ENCODE measurements around the gene SREBF2. TPM values are rescaled to one million over a fixed set of nuclear protein-coding genes. Genes with fewer than 3 reads are reported as not detected.

SREBF2 gene
- polyA plus RNA-seq, 6 donors from 2014 or later = 30.1 to 52.8 (median 40.7) TPM

GRCh38 chr22:41902932-41903421 is 70.1 kb downstream of the SREBF2 start:
- Mint-ChIP-seq H3K9me3 (no peaks in the 10 kb centered on the region), H3K27me3 (no peaks in the 10 kb centered on the region), H3K4me3 (no peak overlapping the region), H3K36me3 (peaks cover 3 to 7% of the 10 kb centered on the region in 2 donors), H3K4me1 (peaks cover 9 to 10% (median 10%) of the 10 kb centered on the region in 3 donors), H3K27ac (peak overlapping the region in 2 of 6 donors; percentile 66 to 80)
- ATAC-seq (ENCODE audit: low read depth in 2 of 2) = no peak
- no peak for DNase-seq

DNA sequence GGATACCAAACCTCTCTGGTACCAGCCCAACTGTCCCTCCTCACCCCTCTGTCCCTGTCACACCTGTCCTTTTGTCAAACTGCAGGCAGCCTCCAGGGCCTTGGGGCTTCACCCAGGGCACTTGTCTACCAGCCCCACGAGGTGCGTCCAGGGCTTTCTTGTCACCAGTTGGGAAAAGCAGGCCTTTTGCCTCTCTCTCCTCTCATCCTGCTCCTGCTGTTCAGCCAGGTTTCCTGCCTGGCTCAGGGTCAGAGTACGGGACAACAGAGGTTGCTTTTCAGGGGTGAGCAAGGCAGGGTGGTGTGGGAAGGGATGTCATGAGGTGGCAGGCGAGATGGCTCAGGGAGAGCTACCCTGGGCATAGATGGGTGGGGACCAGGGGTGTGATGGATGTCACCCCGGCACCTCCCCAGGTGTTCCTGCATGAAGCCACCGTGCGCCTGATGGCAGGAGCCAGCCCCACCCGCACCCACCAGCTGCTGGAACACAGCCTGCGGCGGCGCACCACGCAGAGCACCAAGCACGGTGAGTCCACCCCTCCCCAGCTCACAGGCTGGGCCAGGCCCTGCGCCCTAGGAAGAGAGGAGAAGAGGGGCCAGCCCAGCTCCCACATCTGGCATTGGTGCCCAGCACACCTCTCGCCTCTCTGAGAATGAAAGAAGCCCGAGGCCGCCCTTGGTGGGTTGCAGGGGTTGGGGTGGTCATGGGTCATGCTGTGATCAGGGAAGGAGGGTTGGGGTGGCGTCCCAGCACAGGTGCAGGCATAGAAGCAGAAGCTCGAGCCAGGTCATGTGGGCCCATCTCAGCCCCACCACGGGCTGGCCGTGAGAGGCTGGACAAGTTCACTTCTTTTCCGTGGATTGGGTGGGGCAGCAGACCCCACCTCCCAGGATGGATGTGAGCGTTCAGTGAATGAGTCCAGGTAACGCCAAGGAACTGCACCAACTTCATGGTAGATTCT is 71.8 kb downstream of the SREBF2 start:
- H3K36me3 Mint-ChIP-seq = peaks cover 3 to 7% of the 10 kb centered on the region in 2 donors
- H3K27me3 Mint-ChIP-seq = peaks cover 0 to 6% (median 4%) of the 10 kb centered on the region in 3 donors
- peak overlapping the region in 4 of 6 donors; percentile 38 to 80 (median 56) for H3K27ac Mint-ChIP-seq
- H3K9me3 Mint-ChIP-seq = no peaks in the 10 kb centered on the region
- peaks cover 22 to 27% (median 23%) of the 10 kb centered on the region in 3 donors for H3K4me1 Mint-ChIP-seq
- ATAC-seq (ENCODE audit: low read depth in 2 of 2) (no peak), DNase-seq (no peak)
- H3K4me3 Mint-ChIP-seq = peak overlapping the region in 1 of 8 donors; percentile 70

- H3K9me3 Mint-ChIP-seq = no peaks in the 10 kb centered on the region
- H3K27ac Mint-ChIP-seq = peak overlapping the region in 5 of 6 donors; percentile 32 to 99 (median 83)
- peaks cover 22 to 27% (median 23%) of the 10 kb centered on the region in 3 donors for H3K4me1 Mint-ChIP-seq
- H3K4me3 Mint-ChIP-seq = no peak overlapping the region
- DNase-seq (no peak), ATAC-seq (ENCODE audit: low read depth in 2 of 2) (no peak)
- H3K36me3 Mint-ChIP-seq = peaks cover 3 to 7% of the 10 kb centered on the region in 2 donors
- H3K27me3 Mint-ChIP-seq = peaks cover 0 to 6% (median 4%) of the 10 kb centered on the region in 3 donors
These were observed 72.7 kb downstream of the SREBF2 start for GRCh38 chr22:41905411-41906202.

GRCh38 chr22:41906822-41907221 is 73.9 kb downstream of the SREBF2 start:
- no peak for DNase-seq
- peaks cover 0 to 14% (median 4%) of the 10 kb centered on the region in 3 donors for H3K27me3 Mint-ChIP-seq
- peaks cover 28 to 35% (median 29%) of the 10 kb centered on the region in 3 donors for H3K4me1 Mint-ChIP-seq
- peak overlapping the region in 2 of 6 donors; percentile 47 to 89 for H3K27ac Mint-ChIP-seq
- H3K9me3 Mint-ChIP-seq = no peaks in the 10 kb centered on the region
- H3K36me3 Mint-ChIP-seq = peaks cover 3 to 7% of the 10 kb centered on the region in 2 donors
- H3K4me3 Mint-ChIP-seq = no peak overlapping the region
- ATAC-seq (ENCODE audit: low read depth in 2 of 2) = no peak

GRCh38 chr22:41907436-41908401 is 74.8 kb downstream of the SREBF2 start:
- Mint-ChIP-seq H3K9me3 (no peaks in the 10 kb centered on the region), H3K4me1 (peaks cover 32 to 44% (median 36%) of the 10 kb centered on the region in 3 donors), H3K36me3 (peaks cover 3 to 7% of the 10 kb centered on the region in 2 donors), H3K4me3 (peak overlapping the region in 4 of 8 donors; percentile 35 to 88 (median 64)), H3K27me3 (peaks cover 4 to 23% (median 7%) of the 10 kb centered on the region in 3 donors), H3K27ac (peak overlapping the region in 3 of 6 donors; percentile 54 to 89 (median 85))
- DNase-seq (no peak), ATAC-seq (ENCODE audit: low read depth in 2 of 2) (no peak)

GRCh38 chr22:41908411-41909309 is 75.8 kb downstream of the SREBF2 start:
- peak; percentile 10 to 17 for ATAC-seq (ENCODE audit: low read depth in 2 of 2)
- no peak for DNase-seq
- peak overlapping the region; percentile 52 to 89 (median 74) for H3K4me3 Mint-ChIP-seq

GRCh38 chr22:41909310-41910049 is 76.6 kb downstream of the SREBF2 start:
- ATAC-seq (ENCODE audit: low read depth in 2 of 2) (no peak), DNase-seq (no peak)
- Mint-ChIP-seq H3K4me3 (peak overlapping the region; percentile 48 to 89 (median 72)), H3K9me3 (no peaks in the 10 kb centered on the region), H3K27ac (peak overlapping the region in 4 of 6 donors; percentile 19 to 92 (median 66)), H3K27me3 (peaks cover 4 to 30% (median 15%) of the 10 kb centered on the region in 3 donors), H3K4me1 (peaks cover 40 to 53% (median 44%) of the 10 kb centered on the region in 3 donors), H3K36me3 (peaks cover 3 to 7% of the 10 kb centered on the region in 2 donors)

More at GRCh38 chr22:41908411-41909309, 75.8 kb downstream of the SREBF2 start:
- peak overlapping the region in 5 of 6 donors; percentile 36 to 94 (median 82) for H3K27ac Mint-ChIP-seq
- peaks cover 40 to 53% (median 44%) of the 10 kb centered on the region in 3 donors for H3K4me1 Mint-ChIP-seq
- H3K36me3 Mint-ChIP-seq = peaks cover 3 to 7% of the 10 kb centered on the region in 2 donors
- H3K27me3 Mint-ChIP-seq = peaks cover 4 to 30% (median 15%) of the 10 kb centered on the region in 3 donors
- no peaks in the 10 kb centered on the region for H3K9me3 Mint-ChIP-seq

- ATAC-seq (ENCODE audit: low read depth in 2 of 2) = peak; percentile 23 to 24
- Mint-ChIP-seq H3K27ac (peak overlapping the region in 2 of 6 donors; percentile 37 to 88), H3K9me3 (no peaks in the 10 kb centered on the region), H3K27me3 (peaks cover 4 to 30% (median 15%) of the 10 kb centered on the region in 3 donors), H3K4me3 (peak overlapping the region in 7 of 8 donors; percentile 10 to 81 (median 67)), H3K36me3 (peaks cover 3 to 7% of the 10 kb centered on the region in 2 donors), H3K4me1 (peaks cover 42 to 54% (median 47%) of the 10 kb centered on the region in 3 donors)
- peak; percentile 42 for DNase-seq
These were observed 77.4 kb downstream of the SREBF2 start for GRCh38 chr22:41910050-41911000.

- no peaks in the 10 kb centered on the region for H3K9me3 Mint-ChIP-seq
- ATAC-seq (ENCODE audit: low read depth in 2 of 2) (peak; percentile 22 to 26), DNase-seq (peak; percentile 32)
- H3K4me3 Mint-ChIP-seq = peak overlapping the region; percentile 74 to 91 (median 80)
- H3K27me3 Mint-ChIP-seq = peaks cover 11 to 30% (median 15%) of the 10 kb centered on the region in 3 donors
- peaks cover 43 to 57% (median 52%) of the 10 kb centered on the region in 3 donors for H3K4me1 Mint-ChIP-seq
- peak overlapping the region in 4 of 6 donors; percentile 29 to 96 (median 79) for H3K27ac Mint-ChIP-seq
- H3K36me3 Mint-ChIP-seq = no peaks in the 10 kb centered on the region
These were observed 78.2 kb downstream of the SREBF2 start for GRCh38 chr22:41911001-41911611.
